GM10266 (cell line): ENCODE data around the gene SMIM35.

ENCODE experiments used
- DNase-seq: peaks from one replicate; pipeline ENCODE4 v3.0.0; 2012; ENCODE audit errors: extremely low spot score
- CTCF ChIP-seq: IDR thresholded peaks from 2 replicates; pipeline ENCODE4 v1.5.1; 2012; ENCODE audit warnings: mild to moderate bottlenecking, low read depth; ENCODE audit not compliant: control insufficient read depth, insufficient read depth; ENCODE audit errors: missing control alignments

The SMIM35 gene

GRCh38 chr11:118088531-118088930, 1.8 kb upstream of the SMIM35 start:
- DNase-seq, result no peak
- no peak for TF ChIP-seq CTCF

- no peak for TF ChIP-seq CTCF
- no peak for DNase-seq
Observed at GRCh38 chr11:118087931-118088330, 1.2 kb upstream of the SMIM35 start.

- DNase-seq, result no peak
- TF ChIP-seq CTCF, result no peak
Observed at GRCh38 chr11:118084656-118085055, 2.1 kb downstream of the SMIM35 start.

GRCh38 chr11:118084247-118084646, 2.5 kb downstream of the SMIM35 start:
- no peak for TF ChIP-seq CTCF
- no peak for DNase-seq

- no peak for TF ChIP-seq CTCF
- DNase-seq, result no peak
Observed at GRCh38 chr11:118082880-118083552, 3.7 kb downstream of the SMIM35 start.

- DNase-seq, result no peak
Observed at GRCh38 chr11:118081241-118081958, 5.4 kb downstream of the SMIM35 start.

More at GRCh38 chr11:118081241-118081958, 5.4 kb downstream of the SMIM35 start:
- TF ChIP-seq CTCF, result no peak
